WTC11 (cell line): Measurements from ENCODE around the gene ATP9A. TPM values are rescaled to one million over a fixed set of nuclear protein-coding genes. Genes with fewer than 3 reads are reported as not detected.

Source experiments
- ATAC-seq: fragments of 200-7000 bp; cut with Tn5 transposase; 2 replicates; pipeline ENCODE4 v1.10.0; 2021; ENCODE audit warnings: mild to moderate bottlenecking, moderate library complexity
- CTCF ChIA-PET: fragments of 300-600 bp; sonication (Branson Sonifier 250); formaldehyde crosslinking; loops from one replicate; lab custom pipeline; 2021; ENCODE audit warnings: antibody characterized with exemption; lab: Charles Lee
- POLR2A ChIA-PET: fragments of 350-600 bp; sonication (Branson Sonifier 250); formaldehyde crosslinking; loops from one replicate; lab custom pipeline; 2021; ENCODE audit warnings: antibody characterized with exemption; lab: Charles Lee
- DNase-seq: peaks from one replicate; pipeline ENCODE4 v3.0.0; 2021; ENCODE audit warnings: low spot score
- H3K27ac Mint-ChIP-seq: 2 replicates; pipeline ENCODE4 v1.8.0; 2021; ENCODE audit warnings: mixed read lengths
- H3K27me3 Mint-ChIP-seq: 2 replicates; pipeline ENCODE4 v1.8.0; 2021; ENCODE audit warnings: low read depth, mild to moderate bottlenecking, moderate library complexity, mixed read lengths
- H3K36me3 Mint-ChIP-seq: 2 replicates; pipeline ENCODE4 v1.8.0; 2021; ENCODE audit warnings: mixed read lengths
- H3K4me1 Mint-ChIP-seq: 2 replicates; pipeline ENCODE4 v1.8.0; 2022; ENCODE audit warnings: mixed read lengths
- H3K4me3 Mint-ChIP-seq: 2 replicates; pipeline ENCODE4 v1.8.0; 2021; ENCODE audit warnings: mild to moderate bottlenecking, moderate library complexity, mixed read lengths
- H3K9me3 Mint-ChIP-seq: 2 replicates; pipeline ENCODE4 v1.8.0; 2021; ENCODE audit warnings: mixed read lengths
- CBFB ChIP-seq: sonication (generic); formaldehyde crosslinking; IDR thresholded peaks from 2 replicates; pipeline ENCODE4 v1.8.1; 2022; ENCODE audit warnings: mild to moderate bottlenecking, low read depth, missing genetic modification reagents
- CREM ChIP-seq: sonication (generic); formaldehyde crosslinking; IDR thresholded peaks from 2 replicates; pipeline ENCODE4 v1.8.1; 2022; ENCODE audit warnings: mild to moderate bottlenecking, missing genetic modification reagents, moderate library complexity
- EMX1 ChIP-seq: fragments of 250-450 bp; sonication (Bioruptor Pico); IDR thresholded peaks from 2 replicates; pipeline ENCODE4 v1.8.0; 2021; ENCODE audit warnings: mild to moderate bottlenecking
- NFE2L1 ChIP-seq: sonication (generic); formaldehyde crosslinking; IDR thresholded peaks from 2 replicates; pipeline ENCODE4 v1.8.1; 2023; ENCODE audit warnings: missing genetic modification reagents
- TEAD1 ChIP-seq: sonication (generic); formaldehyde crosslinking; IDR thresholded peaks from 2 replicates; pipeline ENCODE4 v1.8.0; 2022; ENCODE audit warnings: mild to moderate bottlenecking, missing genetic modification reagents
- ZNF317 ChIP-seq: sonication (generic); formaldehyde crosslinking; IDR thresholded peaks from 2 replicates; pipeline ENCODE4 v1.8.1; 2023; ENCODE audit warnings: low read depth, mild to moderate bottlenecking, moderate library complexity, missing genetic modification reagents, borderline replicate concordance
- total RNA-seq: library from RNA; stranded (reverse); gene quantifications from 3 replicates; pipeline ENCODE4 v1.2.3, GENCODE V29; 2021
- TF ChIP-seq, protein P1 (sequence below): fragments of 250-450 bp; sonication (Bioruptor Pico); IDR thresholded peaks from 2 replicates; pipeline ENCODE4 v1.9.0; 2021; ENCODE audit warnings: mild to moderate bottlenecking, borderline replicate concordance
- TF ChIP-seq, protein P2 (sequence below): sonication (generic); formaldehyde crosslinking; IDR thresholded peaks from 2 replicates; pipeline ENCODE4 v1.8.1; 2023; ENCODE audit warnings: mild to moderate bottlenecking, moderate library complexity, missing genetic modification reagents
- TF ChIP-seq, protein P3 (sequence below): sonication (generic); formaldehyde crosslinking; IDR thresholded peaks from 2 replicates; pipeline ENCODE4 v1.8.1; 2023; ENCODE audit warnings: mild to moderate bottlenecking, missing genetic modification reagents
- TF ChIP-seq, protein P4 (sequence below): sonication (generic); formaldehyde crosslinking; IDR thresholded peaks from 2 replicates; pipeline ENCODE4 v1.8.0; 2023; ENCODE audit warnings: missing genetic modification reagents
- TF ChIP-seq, protein P5 (sequence below): sonication (generic); formaldehyde crosslinking; IDR thresholded peaks from 2 replicates; pipeline ENCODE4 v1.8.1; 2023; ENCODE audit warnings: mild to moderate bottlenecking, missing genetic modification reagents, moderate library complexity
- TF ChIP-seq, protein P6 (sequence below): fragments of 250-450 bp; sonication (Bioruptor Pico); IDR thresholded peaks from 2 replicates; pipeline ENCODE4 v2.1.2; 2022; ENCODE audit warnings: mild to moderate bottlenecking, moderate library complexity
- TF ChIP-seq, protein P7 (sequence below): sonication (generic); formaldehyde crosslinking; IDR thresholded peaks from 2 replicates; pipeline ENCODE4 v1.8.0; 2022; ENCODE audit warnings: mild to moderate bottlenecking, missing genetic modification reagents

ATP9A gene
- total RNA-seq, 1 experiment from 2014 or later, result 5.0 TPM

DNA sequence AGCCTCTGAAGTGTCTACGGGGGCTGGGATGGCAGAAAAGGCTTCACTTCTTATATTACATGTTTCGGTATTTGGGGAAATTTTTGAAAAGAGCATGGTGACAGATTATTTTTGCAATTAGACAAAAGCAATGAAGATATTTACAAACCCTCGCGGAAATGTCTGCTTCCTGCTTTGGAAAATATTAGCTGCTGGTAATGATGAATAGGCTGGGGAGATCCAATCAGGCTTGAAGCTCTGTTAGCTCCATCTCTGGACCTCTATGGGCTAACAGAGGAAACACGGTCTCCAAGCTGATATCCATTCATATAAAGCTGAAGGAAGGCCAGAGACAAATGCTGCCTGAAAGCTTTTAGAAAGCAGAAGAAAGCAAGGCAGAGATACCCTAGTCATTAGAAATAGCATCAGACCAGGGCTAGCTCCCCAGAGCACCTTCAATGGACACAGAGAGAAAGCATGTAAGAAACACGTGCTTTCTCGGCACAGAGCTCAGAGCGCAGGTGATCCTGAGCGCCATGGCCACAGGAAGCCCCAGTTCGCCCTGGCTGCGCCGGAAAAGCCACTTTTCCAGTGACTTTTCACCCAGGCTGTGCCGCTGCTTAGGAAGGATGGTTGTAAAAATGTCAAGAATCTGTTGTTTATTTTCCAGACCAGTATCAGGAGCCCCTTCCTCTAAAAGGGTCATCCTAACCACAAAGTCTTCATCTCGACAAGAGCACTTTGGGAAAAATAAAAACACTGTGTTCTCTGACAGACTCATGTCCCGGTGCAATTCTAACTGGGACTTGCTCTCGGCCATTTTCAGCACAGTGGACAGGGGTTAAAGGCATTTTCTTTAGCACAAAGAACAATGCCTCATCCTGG lies 157.2 kb downstream of the ATP9A start:
- Mint-ChIP-seq H3K4me3 (no peak overlapping the region), H3K27me3 (no peaks in the 10 kb centered on the region), H3K36me3 (no peaks in the 10 kb centered on the region), H3K4me1 (0 out of 2 replicates have a peak, but pooled peaks cover 5% of the 10 kb centered on the region), H3K27ac (no peak overlapping the region), H3K9me3 (no peaks in the 10 kb centered on the region)
- DNase-seq (no peak), ATAC-seq (no peak)
- TF ChIP-seq CREM (CRISPR knock-in tag) (no peak), TEAD1 (CRISPR knock-in tag) (no peak), CBFB (no peak), NFE2L1 (no peak), EMX1 (CRISPR knock-in tag) (no peak), ZNF317 (CRISPR knock-in tag) (no peak)
- TF ChIP-seq, protein P1, sequence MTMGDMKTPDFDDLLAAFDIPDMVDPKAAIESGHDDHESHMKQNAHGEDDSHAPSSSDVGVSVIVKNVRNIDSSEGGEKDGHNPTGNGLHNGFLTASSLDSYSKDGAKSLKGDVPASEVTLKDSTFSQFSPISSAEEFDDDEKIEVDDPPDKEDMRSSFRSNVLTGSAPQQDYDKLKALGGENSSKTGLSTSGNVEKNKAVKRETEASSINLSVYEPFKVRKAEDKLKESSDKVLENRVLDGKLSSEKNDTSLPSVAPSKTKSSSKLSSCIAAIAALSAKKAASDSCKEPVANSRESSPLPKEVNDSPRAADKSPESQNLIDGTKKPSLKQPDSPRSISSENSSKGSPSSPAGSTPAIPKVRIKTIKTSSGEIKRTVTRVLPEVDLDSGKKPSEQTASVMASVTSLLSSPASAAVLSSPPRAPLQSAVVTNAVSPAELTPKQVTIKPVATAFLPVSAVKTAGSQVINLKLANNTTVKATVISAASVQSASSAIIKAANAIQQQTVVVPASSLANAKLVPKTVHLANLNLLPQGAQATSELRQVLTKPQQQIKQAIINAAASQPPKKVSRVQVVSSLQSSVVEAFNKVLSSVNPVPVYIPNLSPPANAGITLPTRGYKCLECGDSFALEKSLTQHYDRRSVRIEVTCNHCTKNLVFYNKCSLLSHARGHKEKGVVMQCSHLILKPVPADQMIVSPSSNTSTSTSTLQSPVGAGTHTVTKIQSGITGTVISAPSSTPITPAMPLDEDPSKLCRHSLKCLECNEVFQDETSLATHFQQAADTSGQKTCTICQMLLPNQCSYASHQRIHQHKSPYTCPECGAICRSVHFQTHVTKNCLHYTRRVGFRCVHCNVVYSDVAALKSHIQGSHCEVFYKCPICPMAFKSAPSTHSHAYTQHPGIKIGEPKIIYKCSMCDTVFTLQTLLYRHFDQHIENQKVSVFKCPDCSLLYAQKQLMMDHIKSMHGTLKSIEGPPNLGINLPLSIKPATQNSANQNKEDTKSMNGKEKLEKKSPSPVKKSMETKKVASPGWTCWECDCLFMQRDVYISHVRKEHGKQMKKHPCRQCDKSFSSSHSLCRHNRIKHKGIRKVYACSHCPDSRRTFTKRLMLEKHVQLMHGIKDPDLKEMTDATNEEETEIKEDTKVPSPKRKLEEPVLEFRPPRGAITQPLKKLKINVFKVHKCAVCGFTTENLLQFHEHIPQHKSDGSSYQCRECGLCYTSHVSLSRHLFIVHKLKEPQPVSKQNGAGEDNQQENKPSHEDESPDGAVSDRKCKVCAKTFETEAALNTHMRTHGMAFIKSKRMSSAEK (CRISPR knock-in tag), result no peak
- TF ChIP-seq, protein P2, sequence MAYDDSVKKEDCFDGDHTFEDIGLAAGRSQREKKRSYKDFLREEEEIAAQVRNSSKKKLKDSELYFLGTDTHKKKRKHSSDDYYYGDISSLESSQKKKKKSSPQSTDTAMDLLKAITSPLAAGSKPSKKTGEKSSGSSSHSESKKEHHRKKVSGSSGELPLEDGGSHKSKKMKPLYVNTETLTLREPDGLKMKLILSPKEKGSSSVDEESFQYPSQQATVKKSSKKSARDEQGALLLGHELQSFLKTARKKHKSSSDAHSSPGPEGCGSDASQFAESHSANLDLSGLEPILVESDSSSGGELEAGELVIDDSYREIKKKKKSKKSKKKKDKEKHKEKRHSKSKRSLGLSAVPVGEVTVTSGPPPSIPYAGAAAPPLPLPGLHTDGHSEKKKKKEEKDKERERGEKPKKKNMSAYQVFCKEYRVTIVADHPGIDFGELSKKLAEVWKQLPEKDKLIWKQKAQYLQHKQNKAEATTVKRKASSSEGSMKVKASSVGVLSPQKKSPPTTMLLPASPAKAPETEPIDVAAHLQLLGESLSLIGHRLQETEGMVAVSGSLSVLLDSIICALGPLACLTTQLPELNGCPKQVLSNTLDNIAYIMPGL (CRISPR knock-in tag), result no peak
- TF ChIP-seq, protein P3, sequence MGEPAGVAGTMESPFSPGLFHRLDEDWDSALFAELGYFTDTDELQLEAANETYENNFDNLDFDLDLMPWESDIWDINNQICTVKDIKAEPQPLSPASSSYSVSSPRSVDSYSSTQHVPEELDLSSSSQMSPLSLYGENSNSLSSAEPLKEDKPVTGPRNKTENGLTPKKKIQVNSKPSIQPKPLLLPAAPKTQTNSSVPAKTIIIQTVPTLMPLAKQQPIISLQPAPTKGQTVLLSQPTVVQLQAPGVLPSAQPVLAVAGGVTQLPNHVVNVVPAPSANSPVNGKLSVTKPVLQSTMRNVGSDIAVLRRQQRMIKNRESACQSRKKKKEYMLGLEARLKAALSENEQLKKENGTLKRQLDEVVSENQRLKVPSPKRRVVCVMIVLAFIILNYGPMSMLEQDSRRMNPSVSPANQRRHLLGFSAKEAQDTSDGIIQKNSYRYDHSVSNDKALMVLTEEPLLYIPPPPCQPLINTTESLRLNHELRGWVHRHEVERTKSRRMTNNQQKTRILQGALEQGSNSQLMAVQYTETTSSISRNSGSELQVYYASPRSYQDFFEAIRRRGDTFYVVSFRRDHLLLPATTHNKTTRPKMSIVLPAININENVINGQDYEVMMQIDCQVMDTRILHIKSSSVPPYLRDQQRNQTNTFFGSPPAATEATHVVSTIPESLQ (CRISPR knock-in tag), result no peak
- TF ChIP-seq, protein P4, sequence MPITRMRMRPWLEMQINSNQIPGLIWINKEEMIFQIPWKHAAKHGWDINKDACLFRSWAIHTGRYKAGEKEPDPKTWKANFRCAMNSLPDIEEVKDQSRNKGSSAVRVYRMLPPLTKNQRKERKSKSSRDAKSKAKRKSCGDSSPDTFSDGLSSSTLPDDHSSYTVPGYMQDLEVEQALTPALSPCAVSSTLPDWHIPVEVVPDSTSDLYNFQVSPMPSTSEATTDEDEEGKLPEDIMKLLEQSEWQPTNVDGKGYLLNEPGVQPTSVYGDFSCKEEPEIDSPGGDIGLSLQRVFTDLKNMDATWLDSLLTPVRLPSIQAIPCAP (CRISPR knock-in tag), result no peak
- TF ChIP-seq, protein P5, sequence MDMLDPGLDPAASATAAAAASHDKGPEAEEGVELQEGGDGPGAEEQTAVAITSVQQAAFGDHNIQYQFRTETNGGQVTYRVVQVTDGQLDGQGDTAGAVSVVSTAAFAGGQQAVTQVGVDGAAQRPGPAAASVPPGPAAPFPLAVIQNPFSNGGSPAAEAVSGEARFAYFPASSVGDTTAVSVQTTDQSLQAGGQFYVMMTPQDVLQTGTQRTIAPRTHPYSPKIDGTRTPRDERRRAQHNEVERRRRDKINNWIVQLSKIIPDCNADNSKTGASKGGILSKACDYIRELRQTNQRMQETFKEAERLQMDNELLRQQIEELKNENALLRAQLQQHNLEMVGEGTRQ (CRISPR knock-in tag), result no peak
- TF ChIP-seq, protein P6, sequence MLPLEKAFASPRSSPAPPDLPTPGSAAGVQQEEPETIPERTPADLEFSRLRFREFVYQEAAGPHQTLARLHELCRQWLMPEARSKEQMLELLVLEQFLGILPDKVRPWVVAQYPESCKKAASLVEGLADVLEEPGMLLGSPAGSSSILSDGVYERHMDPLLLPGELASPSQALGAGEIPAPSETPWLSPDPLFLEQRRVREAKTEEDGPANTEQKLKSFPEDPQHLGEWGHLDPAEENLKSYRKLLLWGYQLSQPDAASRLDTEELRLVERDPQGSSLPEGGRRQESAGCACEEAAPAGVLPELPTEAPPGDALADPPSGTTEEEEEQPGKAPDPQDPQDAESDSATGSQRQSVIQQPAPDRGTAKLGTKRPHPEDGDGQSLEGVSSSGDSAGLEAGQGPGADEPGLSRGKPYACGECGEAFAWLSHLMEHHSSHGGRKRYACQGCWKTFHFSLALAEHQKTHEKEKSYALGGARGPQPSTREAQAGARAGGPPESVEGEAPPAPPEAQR (CRISPR knock-in tag), result no peak
- TF ChIP-seq, protein P7, sequence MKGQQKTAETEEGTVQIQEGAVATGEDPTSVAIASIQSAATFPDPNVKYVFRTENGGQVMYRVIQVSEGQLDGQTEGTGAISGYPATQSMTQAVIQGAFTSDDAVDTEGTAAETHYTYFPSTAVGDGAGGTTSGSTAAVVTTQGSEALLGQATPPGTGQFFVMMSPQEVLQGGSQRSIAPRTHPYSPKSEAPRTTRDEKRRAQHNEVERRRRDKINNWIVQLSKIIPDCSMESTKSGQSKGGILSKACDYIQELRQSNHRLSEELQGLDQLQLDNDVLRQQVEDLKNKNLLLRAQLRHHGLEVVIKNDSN, result no peak
- ChIA-PET POLR2A (no interaction called here), CTCF (interaction anchor here (0.9 to 2.9 kb wide), 9 partner anchors 9 to 630 kb away, joined by 3 to 17 read pairs (median 5); no protein-coding TSS in a partner anchor)
